HepG2 (cell line): Measurements from ENCODE around the gene PAK6. TPM values are rescaled to one million over a fixed set of nuclear protein-coding genes. Genes with fewer than 3 reads are reported as not detected.
A peak's percentile ranks its signal among the peaks of the same experiment; 100 is the strongest.

ENCODE experiments used
- AHR ChIP-seq: IDR thresholded peaks from 2 replicates; pipeline ENCODE4 v1.6.1; 2018; ENCODE audit warnings: missing genetic modification reagents, missing compliant biosample characterization
- GATAD1 ChIP-seq: IDR thresholded peaks from 2 replicates; pipeline ENCODE4 v1.6.1; 2016; ENCODE audit warnings: missing genetic modification reagents, missing compliant biosample characterization
- ZNF138 ChIP-seq: sonication (generic); formaldehyde crosslinking; IDR thresholded peaks from 2 replicates; pipeline ENCODE4 v1.5.0; 2020; ENCODE audit warnings: mild to moderate bottlenecking, low read depth, missing genetic modification reagents
- ZNF615 ChIP-seq: sonication (generic); formaldehyde crosslinking; IDR thresholded peaks from 2 replicates; pipeline ENCODE4 v1.5.0; 2020; ENCODE audit warnings: mild to moderate bottlenecking, missing genetic modification reagents, borderline replicate concordance
- ZNF75D ChIP-seq: sonication (generic); formaldehyde crosslinking; IDR thresholded peaks from 2 replicates; pipeline ENCODE4 v1.8.1; 2023; ENCODE audit warnings: missing genetic modification reagents, mild to moderate bottlenecking, borderline replicate concordance
- ZSCAN21 ChIP-seq: sonication (generic); formaldehyde crosslinking; IDR thresholded peaks from 2 replicates; pipeline ENCODE4 v1.8.0; 2022; ENCODE audit warnings: mild to moderate bottlenecking, missing genetic modification reagents, moderate library complexity, borderline replicate concordance
- polyA plus RNA-seq, 8 experiments: library from polyadenylated mRNA; depleted of rRNA in 3 of 8; stranded (reverse) in 7 of 8; unstranded in 1 of 8; fragments of >200 nt; fragmentation: Illumina TruSeq in 4 of 8; extraction: Trizol in 4 of 8; gene quantifications; 2 replicates each; pipeline versions ENCODE4 v1.2.1 to v1.2.3, GENCODE V29; 2011 to 2016; ENCODE audit warnings: low read depth in 4 of 8, missing spikeins in 1 of 8, mixed read lengths in 1 of 8; ENCODE audit not compliant: insufficient read depth in 1 of 8
- total RNA-seq, 5 experiments: library from RNA; depleted of rRNA; stranded (reverse); fragments of >200 nt; fragmentation: Illumina TruSeq; extraction: Trizol; gene quantifications; 2 replicates each; pipeline ENCODE4 v1.2.3, GENCODE V29; 2016; ENCODE audit warnings: low read depth in 1 of 5
- TF ChIP-seq, protein P1 (sequence below): sonication (generic); formaldehyde crosslinking; IDR thresholded peaks from 2 replicates; pipeline ENCODE4 v1.5.0; 2020; ENCODE audit warnings: missing genetic modification reagents
- TF ChIP-seq, protein P2 (sequence below), 2 experiments: IDR thresholded peaks; 2 replicates each; pipeline ENCODE4 v1.6.1; 2011 to 2012; ENCODE audit warnings: low read length in 2 of 2, borderline replicate concordance in 1 of 2, low read depth in 1 of 2, mild to moderate bottlenecking in 1 of 2, moderate library complexity in 1 of 2
- TF ChIP-seq, protein P3 (sequence below): sonication (generic); formaldehyde crosslinking; IDR thresholded peaks from 2 replicates; pipeline ENCODE4 v1.5.1; 2020; ENCODE audit warnings: missing genetic modification reagents, mild to moderate bottlenecking, borderline replicate concordance
- TF ChIP-seq, protein P4 (sequence below): sonication (generic); formaldehyde crosslinking; IDR thresholded peaks from 2 replicates; pipeline ENCODE4 v1.5.1; 2020; ENCODE audit warnings: mild to moderate bottlenecking, moderate library complexity, missing genetic modification reagents
- TF ChIP-seq, protein P5 (sequence below): sonication (generic); formaldehyde crosslinking; IDR thresholded peaks from 2 replicates; pipeline ENCODE4 v1.8.0; 2022; ENCODE audit warnings: missing genetic modification reagents, mild to moderate bottlenecking, moderate library complexity, borderline replicate concordance
- TF ChIP-seq, protein P6 (sequence below): sonication (generic); formaldehyde crosslinking; IDR thresholded peaks from 2 replicates; pipeline ENCODE4 v1.4.0; 2020; ENCODE audit warnings: mild to moderate bottlenecking, missing genetic modification reagents, borderline replicate concordance

PAK6 gene
- total and polyA plus RNA-seq, 2 of the 13 experiments (the other 11 are each of a cell fraction or from before 2014, with no cell fraction given): 0.07 TPM; not detected in 1

DNA sequence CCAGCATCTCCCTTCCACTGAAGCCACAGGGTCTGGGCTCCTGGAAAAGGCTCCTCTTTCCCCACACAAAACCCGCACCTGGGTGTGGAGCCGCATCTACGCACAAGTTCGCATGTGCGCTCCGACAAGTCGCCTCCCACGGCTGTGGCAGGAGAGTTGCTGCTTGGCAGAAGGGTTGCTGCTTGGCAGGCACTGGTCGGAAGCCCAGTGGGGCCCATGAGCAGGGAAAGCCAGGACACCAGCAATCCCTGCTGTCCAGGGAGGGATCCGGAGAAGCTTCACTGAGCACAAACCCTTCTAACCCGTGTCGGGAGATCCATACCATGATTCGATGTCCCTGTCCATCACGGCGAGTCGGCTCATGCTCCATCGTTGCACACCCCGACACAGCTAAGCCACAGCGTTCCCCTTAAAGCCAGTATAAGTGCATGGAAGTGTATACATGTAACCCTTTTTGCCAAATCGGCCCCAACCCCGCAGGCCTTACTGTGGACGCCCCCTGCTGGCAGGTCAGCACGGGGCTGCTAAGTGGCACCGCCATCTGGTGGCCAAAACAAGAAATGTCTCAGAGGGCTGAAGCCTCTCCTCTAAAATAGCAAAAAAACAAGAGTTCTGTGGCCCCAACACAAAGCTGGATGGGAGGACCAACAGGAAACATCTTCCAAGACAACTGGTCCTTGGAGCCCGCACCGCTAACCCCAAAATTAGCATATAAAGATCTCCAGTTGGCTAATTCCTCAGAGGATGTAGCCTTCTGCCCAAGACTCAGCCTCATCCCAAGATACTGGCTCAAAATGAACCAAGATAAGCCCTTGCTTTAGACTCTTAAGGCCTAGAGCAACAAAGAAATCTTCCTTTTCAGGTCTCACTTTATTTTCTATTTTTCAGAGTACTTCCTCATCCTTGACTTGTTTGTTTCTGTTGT is 35.7 kb downstream of the PAK6 start (continued):
- TF ChIP-seq, protein P1, sequence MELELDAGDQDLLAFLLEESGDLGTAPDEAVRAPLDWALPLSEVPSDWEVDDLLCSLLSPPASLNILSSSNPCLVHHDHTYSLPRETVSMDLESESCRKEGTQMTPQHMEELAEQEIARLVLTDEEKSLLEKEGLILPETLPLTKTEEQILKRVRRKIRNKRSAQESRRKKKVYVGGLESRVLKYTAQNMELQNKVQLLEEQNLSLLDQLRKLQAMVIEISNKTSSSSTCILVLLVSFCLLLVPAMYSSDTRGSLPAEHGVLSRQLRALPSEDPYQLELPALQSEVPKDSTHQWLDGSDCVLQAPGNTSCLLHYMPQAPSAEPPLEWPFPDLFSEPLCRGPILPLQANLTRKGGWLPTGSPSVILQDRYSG: no peak
- TF ChIP-seq, protein P2, sequence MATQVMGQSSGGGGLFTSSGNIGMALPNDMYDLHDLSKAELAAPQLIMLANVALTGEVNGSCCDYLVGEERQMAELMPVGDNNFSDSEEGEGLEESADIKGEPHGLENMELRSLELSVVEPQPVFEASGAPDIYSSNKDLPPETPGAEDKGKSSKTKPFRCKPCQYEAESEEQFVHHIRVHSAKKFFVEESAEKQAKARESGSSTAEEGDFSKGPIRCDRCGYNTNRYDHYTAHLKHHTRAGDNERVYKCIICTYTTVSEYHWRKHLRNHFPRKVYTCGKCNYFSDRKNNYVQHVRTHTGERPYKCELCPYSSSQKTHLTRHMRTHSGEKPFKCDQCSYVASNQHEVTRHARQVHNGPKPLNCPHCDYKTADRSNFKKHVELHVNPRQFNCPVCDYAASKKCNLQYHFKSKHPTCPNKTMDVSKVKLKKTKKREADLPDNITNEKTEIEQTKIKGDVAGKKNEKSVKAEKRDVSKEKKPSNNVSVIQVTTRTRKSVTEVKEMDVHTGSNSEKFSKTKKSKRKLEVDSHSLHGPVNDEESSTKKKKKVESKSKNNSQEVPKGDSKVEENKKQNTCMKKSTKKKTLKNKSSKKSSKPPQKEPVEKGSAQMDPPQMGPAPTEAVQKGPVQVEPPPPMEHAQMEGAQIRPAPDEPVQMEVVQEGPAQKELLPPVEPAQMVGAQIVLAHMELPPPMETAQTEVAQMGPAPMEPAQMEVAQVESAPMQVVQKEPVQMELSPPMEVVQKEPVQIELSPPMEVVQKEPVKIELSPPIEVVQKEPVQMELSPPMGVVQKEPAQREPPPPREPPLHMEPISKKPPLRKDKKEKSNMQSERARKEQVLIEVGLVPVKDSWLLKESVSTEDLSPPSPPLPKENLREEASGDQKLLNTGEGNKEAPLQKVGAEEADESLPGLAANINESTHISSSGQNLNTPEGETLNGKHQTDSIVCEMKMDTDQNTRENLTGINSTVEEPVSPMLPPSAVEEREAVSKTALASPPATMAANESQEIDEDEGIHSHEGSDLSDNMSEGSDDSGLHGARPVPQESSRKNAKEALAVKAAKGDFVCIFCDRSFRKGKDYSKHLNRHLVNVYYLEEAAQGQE (IDR thresholded peaks at IDR 0.05; ENCODE audit: borderline replicate concordance in 1 of 2, low read depth in 1 of 2, low read length in 2 of 2): no peak
- TF ChIP-seq, protein P3, sequence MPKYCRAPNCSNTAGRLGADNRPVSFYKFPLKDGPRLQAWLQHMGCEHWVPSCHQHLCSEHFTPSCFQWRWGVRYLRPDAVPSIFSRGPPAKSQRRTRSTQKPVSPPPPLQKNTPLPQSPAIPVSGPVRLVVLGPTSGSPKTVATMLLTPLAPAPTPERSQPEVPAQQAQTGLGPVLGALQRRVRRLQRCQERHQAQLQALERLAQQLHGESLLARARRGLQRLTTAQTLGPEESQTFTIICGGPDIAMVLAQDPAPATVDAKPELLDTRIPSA: no peak
- TF ChIP-seq AHR (CRISPR knock-in tag): no peak
- TF ChIP-seq, protein P4, sequence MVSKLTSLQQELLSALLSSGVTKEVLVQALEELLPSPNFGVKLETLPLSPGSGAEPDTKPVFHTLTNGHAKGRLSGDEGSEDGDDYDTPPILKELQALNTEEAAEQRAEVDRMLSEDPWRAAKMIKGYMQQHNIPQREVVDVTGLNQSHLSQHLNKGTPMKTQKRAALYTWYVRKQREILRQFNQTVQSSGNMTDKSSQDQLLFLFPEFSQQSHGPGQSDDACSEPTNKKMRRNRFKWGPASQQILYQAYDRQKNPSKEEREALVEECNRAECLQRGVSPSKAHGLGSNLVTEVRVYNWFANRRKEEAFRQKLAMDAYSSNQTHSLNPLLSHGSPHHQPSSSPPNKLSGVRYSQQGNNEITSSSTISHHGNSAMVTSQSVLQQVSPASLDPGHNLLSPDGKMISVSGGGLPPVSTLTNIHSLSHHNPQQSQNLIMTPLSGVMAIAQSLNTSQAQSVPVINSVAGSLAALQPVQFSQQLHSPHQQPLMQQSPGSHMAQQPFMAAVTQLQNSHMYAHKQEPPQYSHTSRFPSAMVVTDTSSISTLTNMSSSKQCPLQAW (CRISPR knock-in tag): peak; percentile 59; the same call in 1 of the 2 replicates
- TF ChIP-seq ZNF615 (CRISPR knock-in tag): no peak
- no peak for TF ChIP-seq ZNF138
- no peak for TF ChIP-seq ZNF75D (CRISPR knock-in tag)
- TF ChIP-seq ZSCAN21 (CRISPR knock-in tag): no peak
- TF ChIP-seq, protein P5, sequence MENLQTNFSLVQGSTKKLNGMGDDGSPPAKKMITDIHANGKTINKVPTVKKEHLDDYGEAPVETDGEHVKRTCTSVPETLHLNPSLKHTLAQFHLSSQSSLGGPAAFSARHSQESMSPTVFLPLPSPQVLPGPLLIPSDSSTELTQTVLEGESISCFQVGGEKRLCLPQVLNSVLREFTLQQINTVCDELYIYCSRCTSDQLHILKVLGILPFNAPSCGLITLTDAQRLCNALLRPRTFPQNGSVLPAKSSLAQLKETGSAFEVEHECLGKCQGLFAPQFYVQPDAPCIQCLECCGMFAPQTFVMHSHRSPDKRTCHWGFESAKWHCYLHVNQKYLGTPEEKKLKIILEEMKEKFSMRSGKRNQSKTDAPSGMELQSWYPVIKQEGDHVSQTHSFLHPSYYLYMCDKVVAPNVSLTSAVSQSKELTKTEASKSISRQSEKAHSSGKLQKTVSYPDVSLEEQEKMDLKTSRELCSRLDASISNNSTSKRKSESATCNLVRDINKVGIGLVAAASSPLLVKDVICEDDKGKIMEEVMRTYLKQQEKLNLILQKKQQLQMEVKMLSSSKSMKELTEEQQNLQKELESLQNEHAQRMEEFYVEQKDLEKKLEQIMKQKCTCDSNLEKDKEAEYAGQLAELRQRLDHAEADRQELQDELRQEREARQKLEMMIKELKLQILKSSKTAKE (CRISPR knock-in tag): no peak
- TF ChIP-seq GATAD1 (CRISPR knock-in tag): peak; percentile 53; the same call in 1 of the 2 replicates
- TF ChIP-seq, protein P6, sequence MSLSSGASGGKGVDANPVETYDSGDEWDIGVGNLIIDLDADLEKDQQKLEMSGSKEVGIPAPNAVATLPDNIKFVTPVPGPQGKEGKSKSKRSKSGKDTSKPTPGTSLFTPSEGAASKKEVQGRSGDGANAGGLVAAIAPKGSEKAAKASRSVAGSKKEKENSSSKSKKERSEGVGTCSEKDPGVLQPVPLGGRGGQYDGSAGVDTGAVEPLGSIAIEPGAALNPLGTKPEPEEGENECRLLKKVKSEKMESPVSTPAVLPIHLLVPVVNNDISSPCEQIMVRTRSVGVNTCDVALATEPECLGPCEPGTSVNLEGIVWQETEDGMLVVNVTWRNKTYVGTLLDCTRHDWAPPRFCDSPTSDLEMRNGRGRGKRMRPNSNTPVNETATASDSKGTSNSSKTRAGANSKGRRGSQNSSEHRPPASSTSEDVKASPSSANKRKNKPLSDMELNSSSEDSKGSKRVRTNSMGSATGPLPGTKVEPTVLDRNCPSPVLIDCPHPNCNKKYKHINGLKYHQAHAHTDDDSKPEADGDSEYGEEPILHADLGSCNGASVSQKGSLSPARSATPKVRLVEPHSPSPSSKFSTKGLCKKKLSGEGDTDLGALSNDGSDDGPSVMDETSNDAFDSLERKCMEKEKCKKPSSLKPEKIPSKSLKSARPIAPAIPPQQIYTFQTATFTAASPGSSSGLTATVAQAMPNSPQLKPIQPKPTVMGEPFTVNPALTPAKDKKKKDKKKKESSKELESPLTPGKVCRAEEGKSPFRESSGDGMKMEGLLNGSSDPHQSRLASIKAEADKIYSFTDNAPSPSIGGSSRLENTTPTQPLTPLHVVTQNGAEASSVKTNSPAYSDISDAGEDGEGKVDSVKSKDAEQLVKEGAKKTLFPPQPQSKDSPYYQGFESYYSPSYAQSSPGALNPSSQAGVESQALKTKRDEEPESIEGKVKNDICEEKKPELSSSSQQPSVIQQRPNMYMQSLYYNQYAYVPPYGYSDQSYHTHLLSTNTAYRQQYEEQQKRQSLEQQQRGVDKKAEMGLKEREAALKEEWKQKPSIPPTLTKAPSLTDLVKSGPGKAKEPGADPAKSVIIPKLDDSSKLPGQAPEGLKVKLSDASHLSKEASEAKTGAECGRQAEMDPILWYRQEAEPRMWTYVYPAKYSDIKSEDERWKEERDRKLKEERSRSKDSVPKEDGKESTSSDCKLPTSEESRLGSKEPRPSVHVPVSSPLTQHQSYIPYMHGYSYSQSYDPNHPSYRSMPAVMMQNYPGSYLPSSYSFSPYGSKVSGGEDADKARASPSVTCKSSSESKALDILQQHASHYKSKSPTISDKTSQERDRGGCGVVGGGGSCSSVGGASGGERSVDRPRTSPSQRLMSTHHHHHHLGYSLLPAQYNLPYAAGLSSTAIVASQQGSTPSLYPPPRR (CRISPR knock-in tag): no peak
